ENCODE data around the gene CKMT1A. TPM values are rescaled to one million over a fixed set of nuclear protein-coding genes. Genes with fewer than 3 reads are reported as not detected.

The CKMT1A gene
- total and polyA plus RNA-seq, 4 donors, result 0.46 to 6.8 (median 4.0) TPM

- peaks cover 0 to 20% (median 8%) of the 10 kb centered on the region in 5 donors for H3K4me1 ChIP-seq (ENCODE audit: control insufficient read depth in 5 of 5, insufficient read depth in 5 of 5, low read length in 5 of 5)
- no peaks in the 10 kb centered on the region for H3K9me3 ChIP-seq (ENCODE audit: control insufficient read depth in 4 of 4, insufficient read depth in 3 of 4, low read length in 3 of 4)
- H3K36me3 ChIP-seq (ENCODE audit: control insufficient read depth in 4 of 4, insufficient read depth in 4 of 4, low read length in 4 of 4), result peaks cover 0 to 4% (median 2%) of the 10 kb centered on the region in 4 donors
- no peak overlapping the region for H3K4me3 ChIP-seq
- no peak for ATAC-seq (ENCODE audit: insufficient read depth, low FRiP score)
- peak in 2 of 3 donors; percentile 10 to 13 for DNase-seq
- no peak overlapping the region for H3K9ac ChIP-seq (ENCODE audit: insufficient read depth in 1 of 2, low read length in 2 of 2)
- H3K27me3 ChIP-seq (ENCODE audit: control insufficient read depth in 3 of 3, insufficient read depth in 3 of 3, low read length in 2 of 3), result no peaks in the 10 kb centered on the region
- TF ChIP-seq CTCF (IDR thresholded peaks at IDR 0.05; ENCODE audit: control extremely low read depth, extremely low read depth), result no peak
- WGBS, 2 donors, result 58 to 61% methylated on average over 3 of the region's 3 CpGs
- no peak overlapping the region for H3K27ac ChIP-seq (ENCODE audit: low read depth in 1 of 2, low read length in 1 of 2)
Observed at GRCh38 chr15:43748376-43748775, 54.7 kb downstream of the CKMT1A start.

Small RNAs within 50 kb of the gene (small RNA-seq; reads per million reads assigned to genes)
- not detected for gene PDIA3P2 (ENCODE audit: low replicate concordance)
- gene RNU6-353P (ENCODE audit: low replicate concordance), result not detected
- not detected for gene RNU6-354P (ENCODE audit: low replicate concordance)

Other genes starting within 250 kb of the CKMT1A start
- 10 to 100 TPM; 35.3 to 97.4 TPM for gene TP53BP1, start 200.7 kb upstream of the CKMT1A start, total RNA-seq
- 10 to 100 TPM in 1 of 2 donors, 1 to 10 TPM in 1; 8.9 to 12.1 TPM for gene TP53BP1, start 200.7 kb upstream of the CKMT1A start, polyA plus RNA-seq
- gene MAP1A, start 176.3 kb upstream of the CKMT1A start, total RNA-seq, result 10 to 100 TPM in 1 of 2 donors, 1 to 10 TPM in 1; 8.8 to 17.8 TPM
- 1 to 10 TPM; 1.8 TPM for gene MAP1A, start 176.3 kb upstream of the CKMT1A start, polyA plus RNA-seq
- gene PPIP5K1, start 103.7 kb upstream of the CKMT1A start, total RNA-seq, result 10 to 100 TPM; 23.9 to 40.2 TPM
- gene PPIP5K1, start 103.7 kb upstream of the CKMT1A start, polyA plus RNA-seq, result 1 to 10 TPM; 8.0 to 8.9 TPM
- gene CKMT1B, start 99.8 kb upstream of the CKMT1A start, total RNA-seq, result 1 to 10 TPM in 1 of 2 donors, not detected in 1; 6.9 TPM
- 1 to 10 TPM; 2.6 to 4.2 TPM for gene CKMT1B, start 99.8 kb upstream of the CKMT1A start, polyA plus RNA-seq
- 1 to 10 TPM in 1 of 2 donors, under 1 TPM in 1; 0.40 to 1.0 TPM for gene STRC, start 75.1 kb upstream of the CKMT1A start, total RNA-seq
- under 1 TPM; 0.03 to 0.28 TPM for gene STRC, start 75.1 kb upstream of the CKMT1A start, polyA plus RNA-seq
- 1 to 10 TPM; 1.8 to 5.6 TPM for gene CATSPER2, start 45.0 kb upstream of the CKMT1A start, total RNA-seq
- 1 to 10 TPM; 2.9 to 4.2 TPM for gene CATSPER2, start 45.0 kb upstream of the CKMT1A start, polyA plus RNA-seq
- gene PDIA3, start 52.6 kb downstream of the CKMT1A start, total RNA-seq, result 100 to 1,000 TPM; 235 to 580 TPM
- 100 to 1,000 TPM; 365 to 404 TPM for gene PDIA3, start 52.6 kb downstream of the CKMT1A start, polyA plus RNA-seq
- gene ELL3, start 83.1 kb downstream of the CKMT1A start, total RNA-seq, result 10 to 100 TPM in 1 of 2 donors, 1 to 10 TPM in 1; 4.8 to 15.5 TPM
- gene ELL3, start 83.1 kb downstream of the CKMT1A start, polyA plus RNA-seq, result 1 to 10 TPM; 3.6 to 4.2 TPM
- 100 to 1,000 TPM; 334 to 924 TPM for gene SERF2, start 98.5 kb downstream of the CKMT1A start, total RNA-seq
- gene SERF2, start 98.5 kb downstream of the CKMT1A start, polyA plus RNA-seq, result 1,000 to 10,000 TPM; 2,106 to 3,331 TPM
- under 1 TPM in 1 of 2 donors, not detected in 1; 0.18 TPM for gene SERINC4, start 106.4 kb downstream of the CKMT1A start, total RNA-seq
- under 1 TPM; 0.24 to 0.46 TPM for gene SERINC4, start 106.4 kb downstream of the CKMT1A start, polyA plus RNA-seq
- gene HYPK, start 106.7 kb downstream of the CKMT1A start, total RNA-seq, result 10 to 100 TPM in 1 of 2 donors, 1 to 10 TPM in 1; 7.1 to 17.3 TPM
- 10 to 100 TPM in 1 of 2 donors, 1 to 10 TPM in 1; 8.4 to 24.6 TPM for gene HYPK, start 106.7 kb downstream of the CKMT1A start, polyA plus RNA-seq
- gene MFAP1, start 130.8 kb downstream of the CKMT1A start, total RNA-seq, result 10 to 100 TPM; 16.1 to 17.4 TPM
- gene MFAP1, start 130.8 kb downstream of the CKMT1A start, polyA plus RNA-seq, result 10 to 100 TPM; 12.5 to 21.8 TPM
- 1 to 10 TPM; 5.6 to 6.2 TPM for gene WDR76, start 133.1 kb downstream of the CKMT1A start, total RNA-seq
- 1 to 10 TPM; 2.4 to 2.6 TPM for gene WDR76, start 133.1 kb downstream of the CKMT1A start, polyA plus RNA-seq

All from lung (tissue), 13 donors.